DMS 273 (cell line): ENCODE results near the gene PHOSPHO1.

Experiments used
- DNase-seq: peaks from one replicate; lab custom pipeline; 2025; ENCODE audit not compliant: unreplicated experiment; lab: John Stamatoyannopoulos, UW

The PHOSPHO1 gene

GRCh38 chr17:49244839-49245238 is 14.3 kb upstream of the PHOSPHO1 start:
- no peak for DNase-seq

- DNase-seq: no peak
Measured at GRCh38 chr17:49242813-49243212, 12.2 kb upstream of the PHOSPHO1 start.

- DNase-seq: no peak
Measured at GRCh38 chr17:49241692-49242397, 11.3 kb upstream of the PHOSPHO1 start.

- no peak for DNase-seq
Measured at GRCh38 chr17:49241040-49241439, 10.5 kb upstream of the PHOSPHO1 start.

- no peak for DNase-seq
Measured at GRCh38 chr17:49240619-49241018, 10.0 kb upstream of the PHOSPHO1 start.

GRCh38 chr17:49239963-49240362 is 9.4 kb upstream of the PHOSPHO1 start:
- no peak for DNase-seq

DNA sequence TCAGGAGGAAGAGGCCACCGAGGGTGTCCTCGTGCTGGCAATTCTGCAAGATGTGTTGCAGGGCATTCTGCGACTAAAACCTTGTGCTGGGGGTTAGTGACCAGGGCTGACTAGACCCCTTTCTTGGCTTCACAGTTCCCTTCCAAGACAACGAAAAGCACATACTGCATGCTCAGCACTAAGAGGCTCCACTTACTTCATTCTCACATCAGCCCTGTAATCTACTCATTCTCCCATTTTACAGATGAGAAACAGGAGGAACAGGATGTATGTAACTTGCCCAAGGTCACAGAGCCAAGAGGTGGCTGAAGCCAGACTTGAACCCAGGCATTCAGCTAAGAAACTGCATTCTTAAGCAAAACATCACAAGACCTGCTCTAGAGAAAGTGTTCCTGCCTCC is 5.3 kb upstream of the PHOSPHO1 start:
- no peak for DNase-seq

DNA sequence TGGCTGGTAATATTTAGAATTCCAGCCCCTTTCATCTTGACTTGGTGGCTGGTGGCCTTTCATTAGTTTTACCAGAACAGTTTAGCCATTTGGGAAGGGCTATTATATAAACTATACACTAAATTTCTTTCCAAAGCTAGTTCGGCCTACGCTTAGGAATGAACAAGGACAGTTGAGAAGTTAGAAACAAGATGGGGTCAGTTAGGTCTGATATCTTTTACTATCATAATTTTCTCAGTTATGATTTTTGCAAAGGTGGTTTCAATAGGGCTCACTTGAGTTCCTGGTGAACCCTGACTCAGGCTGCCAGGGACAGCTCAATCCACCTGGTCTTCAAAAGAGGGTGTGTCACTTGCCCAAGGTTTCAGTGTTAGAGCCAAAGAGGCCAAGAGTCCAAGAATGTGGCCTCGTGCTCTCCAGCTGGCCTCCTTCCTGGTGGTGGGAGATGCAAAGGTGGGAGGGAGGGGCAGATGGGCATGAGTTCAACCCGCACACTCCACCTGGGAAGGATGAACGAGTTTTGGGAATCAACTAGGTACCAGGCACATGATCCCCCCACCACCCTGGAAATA is 4.0 kb upstream of the PHOSPHO1 start:
- no peak for DNase-seq

DNA sequence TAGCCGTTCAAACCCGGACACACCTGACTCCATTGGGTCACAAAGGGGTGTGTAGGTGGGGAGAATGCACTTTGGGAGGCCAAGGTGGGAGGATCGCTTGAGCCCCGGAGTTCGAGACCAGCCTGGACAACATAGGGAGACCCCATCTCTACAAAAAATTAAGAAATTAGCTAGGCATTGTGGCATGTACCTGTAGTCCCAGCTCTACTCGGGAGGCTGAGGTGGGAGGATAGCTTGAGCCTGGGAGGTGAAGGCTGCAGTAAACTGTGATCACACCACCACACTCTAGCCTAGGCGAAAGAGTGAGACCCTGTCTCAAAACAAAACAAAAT is 942 bp upstream of the PHOSPHO1 start:
- no peak for DNase-seq

GRCh38 chr17:49229805-49230600 is 584 bp downstream of the PHOSPHO1 start:
- DNase-seq: no peak

DNA sequence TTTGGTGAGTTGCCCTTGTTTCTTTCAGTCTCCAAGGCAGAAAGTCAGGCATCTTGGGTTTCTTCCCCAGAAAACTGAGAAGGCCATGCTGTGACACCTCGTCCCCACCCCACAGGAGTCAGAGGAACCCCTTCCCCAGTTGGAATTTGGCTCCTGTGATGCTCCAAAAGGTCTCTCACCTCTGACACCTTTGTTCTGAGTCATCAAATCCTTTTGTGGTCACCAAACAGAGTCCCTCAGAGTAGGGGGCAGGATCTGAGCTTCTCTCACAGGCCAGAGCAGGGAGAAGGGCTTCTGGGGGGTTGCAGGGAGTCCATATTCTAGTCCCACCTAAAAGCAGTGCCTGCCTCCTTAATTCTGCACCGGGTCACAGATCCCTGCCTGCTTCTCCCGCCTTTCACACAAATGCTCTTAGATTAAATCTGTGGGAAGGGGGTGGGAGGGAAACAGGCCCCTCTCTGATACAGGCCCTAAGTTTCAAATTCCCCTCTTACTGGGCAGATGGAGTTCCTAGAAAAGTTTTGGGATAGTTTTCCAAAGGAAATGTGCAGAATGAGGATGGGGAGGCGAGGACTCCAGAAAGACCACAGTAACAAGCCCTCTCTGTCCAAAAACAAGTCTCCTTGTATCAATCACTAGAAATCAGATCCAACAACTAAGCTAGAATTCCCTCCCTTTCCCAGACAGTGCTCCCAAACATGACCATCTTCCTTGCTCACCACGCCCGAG is 1.3 kb downstream of the PHOSPHO1 start:
- DNase-seq: no peak

DNA sequence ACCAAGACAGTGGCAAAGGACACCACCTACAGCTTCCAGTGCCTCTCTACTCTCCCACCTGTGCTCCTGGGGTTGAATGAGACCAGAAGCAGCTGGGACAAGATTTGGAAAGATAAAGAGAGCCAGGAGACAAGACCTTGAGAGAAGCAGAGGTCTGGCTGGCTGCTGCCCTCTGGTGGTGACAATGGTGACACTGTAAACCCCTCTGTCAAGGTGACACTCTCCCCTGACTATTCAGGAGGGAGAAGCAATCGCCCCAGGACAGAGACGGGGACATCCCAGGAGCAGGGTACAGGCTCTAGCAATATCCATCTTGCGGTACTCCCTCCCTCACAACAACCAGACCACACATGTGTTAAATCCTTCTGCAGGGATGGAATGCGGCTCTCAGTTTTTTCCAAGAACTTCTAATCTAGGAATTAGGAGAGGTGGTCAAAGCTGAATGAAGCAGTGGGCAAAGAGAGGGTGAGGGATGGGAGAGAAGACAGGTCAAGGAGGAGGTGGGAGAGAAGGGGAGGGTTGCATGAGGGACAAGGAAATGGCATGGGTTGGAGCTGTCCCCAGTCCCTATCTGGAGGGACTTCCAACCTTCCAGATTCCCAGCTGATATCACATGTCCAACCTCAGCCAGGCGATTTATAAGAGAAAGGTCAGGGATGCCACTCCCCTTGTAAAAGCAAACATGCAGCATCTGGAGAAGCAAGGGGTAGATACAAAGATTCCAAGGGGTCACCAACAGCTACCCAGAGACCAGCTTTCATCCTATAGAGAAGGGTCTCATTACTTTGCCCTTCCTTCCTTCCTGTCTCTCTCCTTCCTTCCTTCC is 2.9 kb downstream of the PHOSPHO1 start:
- peak; percentile 84 for DNase-seq

- DNase-seq: peak; percentile 18
Measured at GRCh38 chr17:49226771-49227435, 3.7 kb downstream of the PHOSPHO1 start.

GRCh38 chr17:49225554-49226236 is 4.9 kb downstream of the PHOSPHO1 start:
- DNase-seq: no peak

GRCh38 chr17:49224997-49225337 is 5.6 kb downstream of the PHOSPHO1 start:
- no peak for DNase-seq

DNA sequence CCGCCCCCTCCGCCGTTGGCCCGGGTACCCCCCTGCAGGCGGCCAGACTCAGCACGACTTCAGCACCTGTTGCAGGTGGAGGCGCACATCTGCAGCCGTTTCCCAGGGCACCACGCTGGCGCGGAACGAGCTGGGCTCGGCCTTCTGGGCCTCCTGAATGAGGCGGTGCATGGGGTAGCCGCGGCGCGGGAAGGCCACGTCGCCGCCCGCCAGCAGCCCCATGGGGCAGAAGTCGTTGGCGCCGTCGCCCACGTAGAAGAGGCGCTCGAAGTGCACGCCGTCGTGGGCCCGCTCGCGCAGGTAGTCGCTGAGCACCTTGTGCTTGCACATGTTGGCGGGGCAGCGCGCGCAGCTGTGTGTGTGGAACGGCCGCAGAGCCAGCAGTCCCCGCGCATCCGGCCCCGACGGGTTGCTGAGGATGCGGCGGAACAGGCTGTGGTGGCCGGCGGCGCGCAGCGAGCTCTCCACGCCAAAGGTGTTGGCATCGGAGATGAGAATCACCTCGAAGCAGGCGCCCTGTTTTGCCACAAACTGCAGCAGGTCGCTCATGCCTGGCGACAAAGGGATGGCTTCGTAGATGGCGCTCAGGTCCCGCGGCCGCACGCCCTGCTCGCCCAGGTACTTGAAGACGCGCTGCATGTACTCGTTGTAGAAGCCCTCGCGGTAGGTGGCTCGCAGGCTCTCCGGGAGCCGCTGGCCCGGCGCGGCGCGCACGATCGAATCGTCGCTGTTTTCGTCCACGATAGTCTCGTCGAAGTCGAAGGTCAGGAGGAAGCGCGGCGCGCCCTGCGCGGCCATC is 6.2 kb downstream of the PHOSPHO1 start:
- DNase-seq: peak; percentile 45

DNA sequence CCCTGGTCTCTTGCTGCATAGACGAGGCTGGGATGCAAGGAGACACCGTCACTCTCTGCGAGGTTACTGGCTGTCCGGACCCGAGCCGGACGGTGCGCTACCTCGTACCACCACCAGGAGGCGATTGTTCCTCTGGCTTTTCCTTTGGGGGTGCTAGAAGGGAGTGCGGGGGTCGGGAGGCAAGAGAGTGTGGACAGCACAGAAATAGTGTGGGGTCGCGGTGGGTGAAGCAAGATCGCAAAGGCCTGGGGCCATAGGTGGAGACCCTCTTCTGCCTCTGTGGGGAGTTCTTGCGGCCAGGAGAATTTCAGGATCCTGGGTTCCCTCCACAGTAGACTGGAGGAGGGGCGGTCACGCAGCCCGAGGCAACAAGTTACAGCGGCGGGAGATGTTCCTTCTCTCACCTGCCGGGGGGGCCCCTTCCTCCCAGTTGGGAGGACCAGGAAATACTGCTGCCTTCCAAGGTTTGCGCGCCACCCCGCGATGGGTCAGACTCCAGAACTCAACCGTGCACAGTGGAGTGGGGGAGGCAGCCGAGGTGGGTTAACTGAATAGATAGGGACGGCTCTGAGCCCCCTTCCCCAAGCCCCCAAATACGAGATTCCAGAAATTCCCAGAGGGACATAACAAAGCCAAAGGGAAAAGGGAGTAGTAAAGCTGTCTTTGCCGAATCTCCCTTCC is 6.9 kb downstream of the PHOSPHO1 start:
- peak; percentile 75 for DNase-seq

DNA sequence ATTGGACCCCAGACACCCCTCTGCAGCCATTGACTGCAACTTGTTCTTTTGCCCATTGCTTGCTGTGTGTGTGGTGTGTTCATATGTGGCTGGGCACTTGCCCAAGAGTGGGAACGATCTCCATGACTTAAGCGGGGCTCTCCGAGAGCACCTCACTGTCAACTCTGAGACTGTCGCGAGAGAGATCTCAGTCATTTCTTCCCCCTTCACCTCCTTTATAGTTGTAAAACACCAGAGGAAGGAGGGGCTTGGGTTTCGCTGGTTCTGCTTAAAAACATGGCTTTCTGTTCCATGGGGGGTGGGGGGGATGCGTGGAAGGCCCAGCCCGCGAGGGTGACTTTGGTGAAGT is 7.4 kb downstream of the PHOSPHO1 start:
- no peak for DNase-seq

- no peak for DNase-seq
Measured at GRCh38 chr17:49219987-49220386, 10.6 kb downstream of the PHOSPHO1 start.
